Mucosa of gallbladder (tissue), 1 donor: ENCODE data around the gene PLEKHM3. TPM values are rescaled to one million over a fixed set of nuclear protein-coding genes. Genes with fewer than 3 reads are reported as not detected.

Experiments
- DNase-seq: peaks from one replicate; pipeline ENCODE4 v3.0.0-alpha.2; 2020; ENCODE audit warnings: low spot score
- total RNA-seq: library from RNA; stranded (reverse); gene quantifications from one replicate; pipeline ENCODE4 v1.2.1, GENCODE V29; 2021
- donor health status: DM: no; HTN: no; CAD: no.

PLEKHM3 gene
- total RNA-seq, 1 donor from 2014 or later, result 10.4 TPM

GRCh38 chr2:207863345-207863744 lies 162.0 kb downstream of the PLEKHM3 start:
- no peak for DNase-seq

GRCh38 chr2:207861789-207862188 lies 163.5 kb downstream of the PLEKHM3 start:
- no peak for DNase-seq

- no peak for DNase-seq
These were observed 164.6 kb downstream of the PLEKHM3 start for GRCh38 chr2:207860685-207861084.

GRCh38 chr2:207855591-207855990 lies 169.7 kb downstream of the PLEKHM3 start:
- DNase-seq, result no peak

- DNase-seq, result no peak
These were observed 170.6 kb downstream of the PLEKHM3 start for GRCh38 chr2:207854484-207855440.

- DNase-seq, result no peak
These were observed 172.5 kb downstream of the PLEKHM3 start for GRCh38 chr2:207852791-207853190.

GRCh38 chr2:207849443-207849842 lies 175.9 kb downstream of the PLEKHM3 start:
- DNase-seq, result no peak

- peak; percentile 26 for DNase-seq
These were observed 176.8 kb downstream of the PLEKHM3 start for GRCh38 chr2:207848545-207848928.

GRCh38 chr2:207847807-207848544 lies 177.4 kb downstream of the PLEKHM3 start:
- peak; percentile 78 for DNase-seq

- DNase-seq, result no peak
These were observed 178.1 kb downstream of the PLEKHM3 start for GRCh38 chr2:207847098-207847806.

- DNase-seq, result no peak
These were observed 180.0 kb downstream of the PLEKHM3 start for GRCh38 chr2:207845202-207845864.

GRCh38 chr2:207844648-207845047 lies 180.7 kb downstream of the PLEKHM3 start:
- no peak for DNase-seq

- no peak for DNase-seq
These were observed 185.2 kb downstream of the PLEKHM3 start for GRCh38 chr2:207840101-207840500.

GRCh38 chr2:207839575-207839974 lies 185.8 kb downstream of the PLEKHM3 start:
- DNase-seq, result no peak

GRCh38 chr2:207839028-207839427 lies 186.3 kb downstream of the PLEKHM3 start:
- no peak for DNase-seq

- DNase-seq, result no peak
These were observed 188.7 kb downstream of the PLEKHM3 start for GRCh38 chr2:207836521-207837133.

GRCh38 chr2:207835805-207836204 lies 189.5 kb downstream of the PLEKHM3 start:
- DNase-seq, result no peak

GRCh38 chr2:207833251-207833751 lies 192.0 kb downstream of the PLEKHM3 start:
- DNase-seq, result no peak

- no peak for DNase-seq
These were observed 193.6 kb downstream of the PLEKHM3 start for GRCh38 chr2:207831584-207832248.

GRCh38 chr2:207830778-207831438 lies 194.4 kb downstream of the PLEKHM3 start:
- no peak for DNase-seq
